ENCODE data around the gene FXYD4.

DNA sequence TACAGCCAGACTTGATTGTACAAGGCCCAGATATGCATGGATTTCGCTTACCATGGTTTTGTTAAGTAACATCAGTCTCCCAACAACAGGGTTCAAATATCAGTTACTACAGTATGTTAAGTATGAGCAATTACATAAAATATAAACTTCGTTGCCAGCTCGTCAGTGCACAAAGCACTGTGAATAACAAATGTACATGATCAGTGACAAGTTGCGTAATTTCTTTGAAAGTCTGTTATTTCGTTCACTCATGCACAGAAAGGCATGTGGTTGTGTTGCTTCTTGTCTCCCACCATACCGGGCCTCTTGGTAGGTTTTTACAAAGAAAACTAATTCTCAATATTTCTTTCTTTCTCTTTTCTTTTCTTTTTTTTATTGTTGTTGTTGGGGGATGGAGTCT is 53.0 kb downstream of the FXYD4 start:
- no peak for TF ChIP-seq EZH2 (IDR thresholded peaks at IDR 0.05; ENCODE audit: insufficient read depth, poor library complexity, severe bottlenecking)
- no peak for TF ChIP-seq EZH2phosphoT487 (IDR thresholded peaks at IDR 0.05; ENCODE audit: insufficient read depth, low read depth)

Data from GM23248 (cell line).